ENCODE results near the gene MEGF6.
A peak's percentile ranks its signal among the peaks of the same experiment; 100 is the strongest.

MEGF6 gene

GRCh38 chr1:3465091-3465934 is 146.0 kb downstream of the MEGF6 start:
- DNase-seq: peak; percentile 1
- H3K27me3 ChIP-seq: no peaks in the 10 kb centered on the region
- H3K4me1 ChIP-seq: no peaks in the 10 kb centered on the region
- no peaks in the 10 kb centered on the region for H3K36me3 ChIP-seq
- H3K4me3 ChIP-seq (ENCODE audit: low read depth, low read length): no peak overlapping the region
- H3K9me3 ChIP-seq: no peaks in the 10 kb centered on the region
- TF ChIP-seq, protein P1, sequence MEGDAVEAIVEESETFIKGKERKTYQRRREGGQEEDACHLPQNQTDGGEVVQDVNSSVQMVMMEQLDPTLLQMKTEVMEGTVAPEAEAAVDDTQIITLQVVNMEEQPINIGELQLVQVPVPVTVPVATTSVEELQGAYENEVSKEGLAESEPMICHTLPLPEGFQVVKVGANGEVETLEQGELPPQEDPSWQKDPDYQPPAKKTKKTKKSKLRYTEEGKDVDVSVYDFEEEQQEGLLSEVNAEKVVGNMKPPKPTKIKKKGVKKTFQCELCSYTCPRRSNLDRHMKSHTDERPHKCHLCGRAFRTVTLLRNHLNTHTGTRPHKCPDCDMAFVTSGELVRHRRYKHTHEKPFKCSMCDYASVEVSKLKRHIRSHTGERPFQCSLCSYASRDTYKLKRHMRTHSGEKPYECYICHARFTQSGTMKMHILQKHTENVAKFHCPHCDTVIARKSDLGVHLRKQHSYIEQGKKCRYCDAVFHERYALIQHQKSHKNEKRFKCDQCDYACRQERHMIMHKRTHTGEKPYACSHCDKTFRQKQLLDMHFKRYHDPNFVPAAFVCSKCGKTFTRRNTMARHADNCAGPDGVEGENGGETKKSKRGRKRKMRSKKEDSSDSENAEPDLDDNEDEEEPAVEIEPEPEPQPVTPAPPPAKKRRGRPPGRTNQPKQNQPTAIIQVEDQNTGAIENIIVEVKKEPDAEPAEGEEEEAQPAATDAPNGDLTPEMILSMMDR (IDR thresholded peaks at IDR 0.05; ENCODE audit: low read depth, low read length): no peak

DNA sequence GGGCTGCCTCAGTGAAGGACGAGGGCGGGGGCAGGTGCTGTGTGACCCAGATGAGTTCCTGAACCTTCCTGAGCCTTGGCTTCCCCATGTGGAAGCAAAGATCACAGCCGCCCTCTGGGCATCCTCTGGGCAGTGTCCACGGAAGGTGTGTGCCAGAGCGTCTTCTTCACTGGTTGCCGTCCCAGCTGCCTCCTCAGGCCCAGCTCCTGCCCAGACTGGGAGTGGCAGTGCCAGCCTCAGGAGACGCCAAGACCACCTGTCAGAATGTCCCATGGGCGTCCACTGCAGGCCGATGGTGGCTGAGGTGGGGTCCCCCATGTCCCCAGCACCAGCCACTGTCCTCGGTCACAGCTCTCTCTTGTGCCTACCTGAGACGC is 146.7 kb downstream of the MEGF6 start:
- TF ChIP-seq, protein P1 (IDR thresholded peaks at IDR 0.05; ENCODE audit: low read depth, low read length): no peak
- peak; percentile 0 for DNase-seq
- Histone ChIP-seq H3K4me1 (no peaks in the 10 kb centered on the region), H3K4me3 (ENCODE audit: low read depth, low read length) (no peak overlapping the region), H3K27me3 (no peaks in the 10 kb centered on the region), H3K36me3 (no peaks in the 10 kb centered on the region), H3K9me3 (no peaks in the 10 kb centered on the region)

DNA sequence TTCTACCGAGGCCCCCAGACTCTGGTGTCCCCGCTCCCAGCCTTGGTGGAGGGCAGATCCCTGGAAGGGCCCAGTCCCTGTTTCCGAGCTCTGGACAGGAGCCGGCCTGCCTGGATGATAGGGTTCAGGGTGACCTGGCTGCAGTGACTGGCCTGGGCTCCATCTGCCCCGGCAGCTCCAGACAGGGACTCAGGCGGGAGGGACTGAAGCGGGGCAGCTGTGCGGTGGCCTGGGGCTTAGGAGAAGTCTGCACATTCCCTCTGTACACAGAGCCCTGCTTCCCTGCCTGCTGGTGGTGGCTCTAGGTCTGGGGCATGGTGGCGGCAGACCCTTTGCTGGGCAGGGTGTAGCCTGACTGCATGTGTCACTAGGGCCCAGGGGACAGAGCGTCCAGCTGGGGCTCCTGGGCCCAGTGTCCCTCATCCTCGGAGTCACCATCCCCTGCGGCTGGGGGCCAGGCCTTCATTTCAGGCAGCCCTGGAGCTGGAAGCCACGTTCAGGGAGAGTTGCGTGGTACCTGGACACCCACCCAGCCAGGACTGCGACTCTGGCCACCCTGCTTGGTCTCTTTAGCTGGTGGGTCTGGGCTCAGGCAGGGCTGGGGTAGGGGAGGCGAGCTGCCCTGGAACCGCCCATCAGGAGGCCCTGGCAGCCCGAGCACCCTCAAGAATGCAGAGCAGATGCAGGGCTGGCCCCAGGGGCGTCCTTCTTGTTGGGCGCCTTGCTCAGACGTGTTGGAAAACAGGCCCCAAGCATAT is 147.2 kb downstream of the MEGF6 start:
- TF ChIP-seq, protein P1 (IDR thresholded peaks at IDR 0.05; ENCODE audit: low read depth, low read length): no peak
- Histone ChIP-seq H3K9me3 (no peaks in the 10 kb centered on the region), H3K4me1 (no peaks in the 10 kb centered on the region), H3K4me3 (ENCODE audit: low read depth, low read length) (no peak overlapping the region), H3K27me3 (no peaks in the 10 kb centered on the region), H3K36me3 (no peaks in the 10 kb centered on the region)
- peak; percentile 3 for DNase-seq

DNA sequence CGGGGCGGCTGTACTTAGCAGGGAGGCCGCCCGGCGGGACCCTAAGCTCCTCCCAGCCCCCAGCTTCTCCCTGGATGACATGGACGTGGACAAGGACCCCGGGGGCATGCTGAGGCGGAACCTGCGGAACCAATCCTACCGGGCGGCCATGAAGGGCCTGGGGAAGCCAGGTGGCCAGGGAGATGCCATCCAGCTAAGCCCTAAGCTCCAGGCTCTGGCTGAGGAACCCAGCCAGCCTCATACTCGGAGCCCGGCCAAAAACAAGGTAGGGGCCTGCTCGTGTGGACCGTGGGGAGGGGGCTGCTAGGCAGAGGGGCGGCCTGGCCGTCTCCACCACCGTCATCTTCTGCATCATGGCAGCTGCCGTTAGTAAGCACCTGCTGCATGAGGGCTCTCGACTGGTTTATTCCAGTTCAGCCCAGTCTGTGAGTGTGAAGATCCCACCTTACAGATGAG is 147.9 kb downstream of the MEGF6 start:
- Histone ChIP-seq H3K4me3 (ENCODE audit: low read depth, low read length) (no peak overlapping the region), H3K9me3 (no peaks in the 10 kb centered on the region), H3K4me1 (no peaks in the 10 kb centered on the region), H3K36me3 (no peaks in the 10 kb centered on the region), H3K27me3 (no peaks in the 10 kb centered on the region)
- TF ChIP-seq, protein P1 (IDR thresholded peaks at IDR 0.05; ENCODE audit: low read depth, low read length): no peak
- peak; percentile 2 for DNase-seq

DNA sequence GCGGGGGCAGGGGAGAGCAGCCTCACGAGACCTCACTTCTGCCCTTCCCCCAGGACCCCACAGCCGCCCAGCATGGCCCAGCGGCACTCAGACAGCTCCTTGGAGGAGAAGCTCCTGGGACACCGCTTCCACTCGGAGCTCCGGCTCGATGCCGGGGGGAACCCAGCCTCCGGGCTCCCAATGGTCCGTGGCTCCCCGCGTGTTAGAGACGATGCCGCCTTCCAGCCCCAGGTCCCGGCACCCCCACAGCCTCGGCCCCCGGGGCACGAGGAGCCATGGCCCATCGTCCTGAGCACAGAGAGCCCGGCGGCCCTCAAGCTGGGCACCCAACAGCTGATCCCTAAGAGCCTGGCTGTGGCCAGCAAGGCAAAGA is 148.3 kb downstream of the MEGF6 start:
- H3K9me3 ChIP-seq: no peaks in the 10 kb centered on the region
- no peaks in the 10 kb centered on the region for H3K4me1 ChIP-seq
- no peak overlapping the region for H3K4me3 ChIP-seq (ENCODE audit: low read depth, low read length)
- TF ChIP-seq, protein P1 (IDR thresholded peaks at IDR 0.05; ENCODE audit: low read depth, low read length): no peak
- H3K36me3 ChIP-seq: no peaks in the 10 kb centered on the region
- DNase-seq: no peak
- H3K27me3 ChIP-seq: no peaks in the 10 kb centered on the region

Measured in BE2C (cell line).